ENCODE results near the gene GALNT11.

GALNT11 gene

GRCh38 chr7:152161171-152161570, 135.7 kb downstream of the GALNT11 start:
- Mint-ChIP-seq H3K4me1 (no peaks in the 10 kb centered on the region), H3K4me3 (no peak overlapping the region), H3K9me3 (no peaks in the 10 kb centered on the region), H3K36me3 (ENCODE audit: low read depth) (peaks cover 65% of the 10 kb centered on the region), H3K27ac (no peak overlapping the region), H3K27me3 (ENCODE audit: low read depth, poor library complexity) (no peaks in the 10 kb centered on the region)
- TF ChIP-seq CTCF (IDR thresholded peaks at IDR 0.05) = no peak
- DNase-seq = no peak

GRCh38 chr7:152162287-152162686, 136.8 kb downstream of the GALNT11 start:
- DNase-seq = no peak
- no peak for TF ChIP-seq CTCF (IDR thresholded peaks at IDR 0.05)
- peaks cover 66% of the 10 kb centered on the region for H3K36me3 Mint-ChIP-seq (ENCODE audit: low read depth)
- no peaks in the 10 kb centered on the region for H3K27me3 Mint-ChIP-seq (ENCODE audit: low read depth, poor library complexity)
- H3K4me1 Mint-ChIP-seq = no peaks in the 10 kb centered on the region
- no peak overlapping the region for H3K4me3 Mint-ChIP-seq
- H3K27ac Mint-ChIP-seq = no peak overlapping the region
- no peaks in the 10 kb centered on the region for H3K9me3 Mint-ChIP-seq
